Measurements from ENCODE around the gene PIM2. TPM values are rescaled to one million over a fixed set of nuclear protein-coding genes. Genes with fewer than 3 reads are reported as not detected.

PIM2 gene
- total RNA-seq, 1 donor from 2014 or later = 16.5 TPM

- Mint-ChIP-seq H3K27ac (ENCODE audit: unreplicated experiment) (no peak overlapping the region), H3K4me1 (ENCODE audit: low read depth, unreplicated experiment) (peaks cover 5% of the 10 kb centered on the region), H3K27me3 (ENCODE audit: unreplicated experiment) (peaks cover 1% of the 10 kb centered on the region), H3K36me3 (ENCODE audit: unreplicated experiment) (no peaks in the 10 kb centered on the region), H3K9me3 (ENCODE audit: unreplicated experiment) (no peaks in the 10 kb centered on the region), H3K4me3 (ENCODE audit: unreplicated experiment) (no peak overlapping the region)
- DNase-seq = no peak
- no peak for TF ChIP-seq CTCF (IDR thresholded peaks at IDR 0.05; ENCODE audit: partially characterized antibody, unreplicated experiment)
Measured at GRCh38 chrX:48936429-48937053, 17.7 kb upstream of the PIM2 start.

GRCh38 chrX:48935301-48935670, 16.5 kb upstream of the PIM2 start:
- no peaks in the 10 kb centered on the region for H3K36me3 Mint-ChIP-seq (ENCODE audit: unreplicated experiment)

GRCh38 chrX:48934581-48935300, 15.9 kb upstream of the PIM2 start:
- no peak for TF ChIP-seq CTCF (IDR thresholded peaks at IDR 0.05; ENCODE audit: partially characterized antibody, unreplicated experiment)
- peaks cover 2% of the 10 kb centered on the region for H3K4me1 Mint-ChIP-seq (ENCODE audit: low read depth, unreplicated experiment)
- H3K4me3 Mint-ChIP-seq (ENCODE audit: unreplicated experiment) = no peak overlapping the region
- no peak for DNase-seq
- H3K36me3 Mint-ChIP-seq (ENCODE audit: unreplicated experiment) = no peaks in the 10 kb centered on the region
- H3K9me3 Mint-ChIP-seq (ENCODE audit: unreplicated experiment) = no peaks in the 10 kb centered on the region
- H3K27me3 Mint-ChIP-seq (ENCODE audit: unreplicated experiment) = peaks cover 3% of the 10 kb centered on the region
- no peak overlapping the region for H3K27ac Mint-ChIP-seq (ENCODE audit: unreplicated experiment)

More at GRCh38 chrX:48935301-48935670, 16.5 kb upstream of the PIM2 start:
- H3K4me1 Mint-ChIP-seq (ENCODE audit: low read depth, unreplicated experiment) = peaks cover 3% of the 10 kb centered on the region
- no peak overlapping the region for H3K27ac Mint-ChIP-seq (ENCODE audit: unreplicated experiment)
- no peak for TF ChIP-seq CTCF (IDR thresholded peaks at IDR 0.05; ENCODE audit: partially characterized antibody, unreplicated experiment)
- H3K27me3 Mint-ChIP-seq (ENCODE audit: unreplicated experiment) = peaks cover 1% of the 10 kb centered on the region
- no peaks in the 10 kb centered on the region for H3K9me3 Mint-ChIP-seq (ENCODE audit: unreplicated experiment)
- H3K4me3 Mint-ChIP-seq (ENCODE audit: unreplicated experiment) = no peak overlapping the region
- no peak for DNase-seq

GRCh38 chrX:48933757-48934156, 14.9 kb upstream of the PIM2 start:
- no peak for TF ChIP-seq CTCF (IDR thresholded peaks at IDR 0.05; ENCODE audit: partially characterized antibody, unreplicated experiment)
- H3K9me3 Mint-ChIP-seq (ENCODE audit: unreplicated experiment) = no peaks in the 10 kb centered on the region
- H3K27me3 Mint-ChIP-seq (ENCODE audit: unreplicated experiment) = peaks cover 3% of the 10 kb centered on the region
- DNase-seq = no peak
- no peaks in the 10 kb centered on the region for H3K36me3 Mint-ChIP-seq (ENCODE audit: unreplicated experiment)
- H3K27ac Mint-ChIP-seq (ENCODE audit: unreplicated experiment) = no peak overlapping the region
- H3K4me3 Mint-ChIP-seq (ENCODE audit: unreplicated experiment) = no peak overlapping the region
- peaks cover 2% of the 10 kb centered on the region for H3K4me1 Mint-ChIP-seq (ENCODE audit: low read depth, unreplicated experiment)

- H3K27ac Mint-ChIP-seq (ENCODE audit: unreplicated experiment) = peak overlapping the region; percentile 81
- DNase-seq = peak; percentile 39
- no peak for TF ChIP-seq CTCF (IDR thresholded peaks at IDR 0.05; ENCODE audit: partially characterized antibody, unreplicated experiment)
Measured at GRCh38 chrX:48927736-48928382, 9.0 kb upstream of the PIM2 start.

More at GRCh38 chrX:48927736-48928382, 9.0 kb upstream of the PIM2 start:
- H3K27me3 Mint-ChIP-seq (ENCODE audit: unreplicated experiment) = peaks cover 3% of the 10 kb centered on the region
- H3K4me1 Mint-ChIP-seq (ENCODE audit: low read depth, unreplicated experiment) = peaks cover 12% of the 10 kb centered on the region
- H3K36me3 Mint-ChIP-seq (ENCODE audit: unreplicated experiment) = peaks cover 4% of the 10 kb centered on the region
- peaks cover 8% of the 10 kb centered on the region for H3K9me3 Mint-ChIP-seq (ENCODE audit: unreplicated experiment)
- peak overlapping the region; percentile 76 for H3K4me3 Mint-ChIP-seq (ENCODE audit: unreplicated experiment)
